CD14-positive monocyte (primary cell): ENCODE data around the gene TBPL2. TPM values are rescaled to one million over a fixed set of nuclear protein-coding genes. Genes with fewer than 3 reads are reported as not detected.

Experiments
- DNase-seq, 3 donors: peaks; one replicate each; pipeline ENCODE4 v3.0.0-alpha.2; 2011 to 2022
- H2AFZ ChIP-seq: 2 replicates; pipeline ENCODE4 v1.6.0; 2012; ENCODE audit warnings: mild to moderate bottlenecking, low read depth, low read length, inconsistent platforms; ENCODE audit not compliant: insufficient read depth, poor library complexity, severe bottlenecking
- H3K27ac ChIP-seq, 2 donors: 1 replicate in 1 of 2; 2 replicates in 1 of 2; pipeline ENCODE4 v1.5.1; 2012 to 2013; ENCODE audit warnings: low read length in 2 of 2, control low read depth in 1 of 2, inconsistent platforms in 1 of 2, low read depth in 1 of 2, mild to moderate bottlenecking in 1 of 2
- H3K27me3 ChIP-seq, 2 donors: one replicate each; pipeline versions ENCODE4 v1.6.0 to v1.6.1; 2011 to 2013; ENCODE audit warnings: low read length in 2 of 2; ENCODE audit not compliant: control insufficient read depth in 2 of 2, insufficient read depth in 2 of 2
- H3K36me3 ChIP-seq, 2 donors: replicated peaks in 1 of 2; 1 replicate in 1 of 2; 2 replicates in 1 of 2; pipeline versions ENCODE4 v1.5.1 to v1.6.1; 2012 to 2013; ENCODE audit warnings: low read length in 2 of 2, control low read depth in 1 of 2, inconsistent platforms in 1 of 2, mild to moderate bottlenecking in 1 of 2; ENCODE audit not compliant: insufficient read depth in 2 of 2, control insufficient read depth in 1 of 2
- H3K4me1 ChIP-seq, 2 donors: 1 replicate in 1 of 2; 2 replicates in 1 of 2; pipeline versions ENCODE4 v1.5.1 to v1.6.1; 2012 to 2013; ENCODE audit warnings: low read length in 2 of 2, control low read depth in 1 of 2, inconsistent platforms in 1 of 2, mild to moderate bottlenecking in 1 of 2, moderate library complexity in 1 of 2; ENCODE audit not compliant: insufficient read depth in 2 of 2, control insufficient read depth in 1 of 2
- H3K4me2 ChIP-seq: replicated peaks from 2 replicates; pipeline ENCODE3; 2012; ENCODE audit warnings: low read length, moderate library complexity, mild to moderate bottlenecking; ENCODE audit not compliant: poor library complexity, severe bottlenecking; ENCODE audit errors: extremely low read depth
- H3K4me3 ChIP-seq, 3 experiments: fragments of 200-600 bp in 1 of 3; sonication (generic) in 1 of 3; replicated peaks in 1 of 3; 1 replicate in 2 of 3; 2 replicates in 1 of 3; pipeline ENCODE4 v1.5.1; 2011 to 2013; ENCODE audit warnings: low read length in 3 of 3, mild to moderate bottlenecking in 3 of 3, control low read depth in 2 of 3, low read depth in 2 of 3, inconsistent platforms in 1 of 3, moderate library complexity in 1 of 3
- H3K79me2 ChIP-seq: 2 replicates; pipeline ENCODE4 v1.6.0; 2012; ENCODE audit warnings: mild to moderate bottlenecking, control low read depth, inconsistent platforms, low read length, moderate library complexity; ENCODE audit not compliant: insufficient read depth
- H3K9ac ChIP-seq: 2 replicates; pipeline ENCODE4 v1.6.0; 2017; ENCODE audit warnings: low read length, mild to moderate bottlenecking; ENCODE audit not compliant: insufficient read depth, poor library complexity, severe bottlenecking
- H3K9me3 ChIP-seq, 2 donors: replicated peaks in 1 of 2; 1 replicate in 1 of 2; 2 replicates in 1 of 2; pipeline versions ENCODE4 v1.5.1 to v1.6.1; 2012 to 2013; ENCODE audit warnings: low read length in 2 of 2, control low read depth in 1 of 2; ENCODE audit not compliant: control insufficient read depth in 1 of 2, insufficient read depth in 1 of 2
- H4K20me1 ChIP-seq: 2 replicates; pipeline ENCODE4 v1.6.0; 2012; ENCODE audit warnings: mild to moderate bottlenecking, low read length, control low read depth, moderate library complexity; ENCODE audit not compliant: insufficient read depth
- H3K27ac Mint-ChIP-seq, 7 donors: one replicate each; pipeline ENCODE4 v1.8.0; 2020; ENCODE audit warnings: mild to moderate bottlenecking in 7 of 7, mixed read lengths in 7 of 7, moderate library complexity in 6 of 7, inconsistent platforms in 2 of 7
- H3K27me3 Mint-ChIP-seq, 3 donors: one replicate each; pipeline ENCODE4 v1.8.0; 2021 to 2022; ENCODE audit warnings: low read depth in 3 of 3, mild to moderate bottlenecking in 3 of 3, mixed read lengths in 3 of 3, moderate library complexity in 3 of 3, inconsistent platforms in 1 of 3
- H3K36me3 Mint-ChIP-seq, 2 donors: one replicate each; pipeline ENCODE4 v1.8.0; 2020; ENCODE audit warnings: mixed read lengths in 2 of 2, inconsistent platforms in 1 of 2, mild to moderate bottlenecking in 1 of 2
- H3K4me1 Mint-ChIP-seq: one replicate; pipeline ENCODE4 v1.8.0; 2020; ENCODE audit warnings: mild to moderate bottlenecking, mixed read lengths
- H3K4me3 Mint-ChIP-seq, 2 donors: one replicate each; pipeline ENCODE4 v1.8.0; 2020; ENCODE audit warnings: mild to moderate bottlenecking in 2 of 2, mixed read lengths in 2 of 2, moderate library complexity in 1 of 2
- H3K9me3 Mint-ChIP-seq, 7 donors: one replicate each; pipeline ENCODE4 v1.8.0; 2020 to 2022; ENCODE audit warnings: mixed read lengths in 7 of 7, mild to moderate bottlenecking in 6 of 7, moderate library complexity in 6 of 7, inconsistent platforms in 2 of 7
- WGBS: methylation state at CpG from one replicate; pipeline ENCODE4 v1.1.5; 2013; ENCODE audit warnings: missing lambda C conversion rate; ENCODE audit not compliant: insufficient coverage; 5-methylcytosine and 5-hydroxymethylcytosine counted together
- intact Hi-C, 2 donors: fragments of 100-400 bp; cut with micrococcal nuclease; formaldehyde crosslinking; loops; one replicate each; pipeline versions ENCODE4 v1.15.0 to v1.15.1; 2023
- polyA plus RNA-seq, 3 donors: library from polyadenylated mRNA; depleted of rRNA in 1 of 3; unstranded in 2 of 3; stranded (reverse) in 1 of 3; fragments of 300-500 nt in 2 of 3; fragments of >200 nt in 1 of 3; fragmentation: Illumina TruSeq in 2 of 3; gene quantifications; 1 replicate in 2 of 3; 2 replicates in 1 of 3; pipeline ENCODE4 v1.2.3, GENCODE V29; 2012 to 2021
- TF ChIP-seq, protein P1 (sequence below): fragments of 200-600 bp; IDR thresholded peaks from one replicate; pipeline ENCODE4 v1.8.0; 2022; ENCODE audit warnings: antibody characterized with exemption, mild to moderate bottlenecking

The TBPL2 gene
- polyA plus RNA-seq, 3 donors, result not detected

DNA sequence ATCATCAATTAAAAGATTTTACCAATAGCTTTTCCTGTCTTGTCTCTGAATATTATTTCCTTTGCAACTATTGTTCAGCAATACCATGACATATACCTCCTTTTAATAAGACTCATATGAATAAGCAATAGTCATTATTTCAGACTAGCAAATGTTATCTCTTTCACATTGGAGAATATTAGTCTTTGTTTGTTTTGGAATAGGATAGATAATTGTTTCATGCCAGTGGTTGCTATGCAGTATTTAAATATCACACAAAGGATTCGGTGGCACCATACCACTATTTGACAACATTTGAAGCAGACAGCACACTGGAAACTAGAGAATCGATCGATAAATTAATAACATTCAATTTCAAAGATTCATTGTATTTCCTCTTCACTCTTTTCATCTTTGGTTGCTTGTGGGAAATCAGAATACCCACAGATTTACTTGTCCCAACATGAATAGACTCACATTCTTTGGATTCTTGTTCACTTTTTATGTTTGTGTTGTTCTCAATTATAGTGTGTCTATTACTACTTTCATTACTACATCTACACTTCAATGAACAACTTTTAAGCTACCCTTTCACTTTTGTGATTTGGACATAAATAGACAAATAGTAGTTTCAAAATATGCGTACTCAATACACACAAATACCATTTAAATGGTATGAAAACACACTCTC is 42.7 kb upstream of the TBPL2 start:
- no peaks in the 10 kb centered on the region for H3K27me3 ChIP-seq
- H3K36me3 ChIP-seq, result no peaks in the 10 kb centered on the region
- H3K4me2 ChIP-seq, result no peak overlapping the region
- no peak overlapping the region for H3K4me3 Mint-ChIP-seq
- H3K9me3 ChIP-seq, result no peaks in the 10 kb centered on the region
- H3K27ac Mint-ChIP-seq, result no peak overlapping the region
- no peaks in the 10 kb centered on the region for H3K4me1 Mint-ChIP-seq
- TF ChIP-seq, protein P1, sequence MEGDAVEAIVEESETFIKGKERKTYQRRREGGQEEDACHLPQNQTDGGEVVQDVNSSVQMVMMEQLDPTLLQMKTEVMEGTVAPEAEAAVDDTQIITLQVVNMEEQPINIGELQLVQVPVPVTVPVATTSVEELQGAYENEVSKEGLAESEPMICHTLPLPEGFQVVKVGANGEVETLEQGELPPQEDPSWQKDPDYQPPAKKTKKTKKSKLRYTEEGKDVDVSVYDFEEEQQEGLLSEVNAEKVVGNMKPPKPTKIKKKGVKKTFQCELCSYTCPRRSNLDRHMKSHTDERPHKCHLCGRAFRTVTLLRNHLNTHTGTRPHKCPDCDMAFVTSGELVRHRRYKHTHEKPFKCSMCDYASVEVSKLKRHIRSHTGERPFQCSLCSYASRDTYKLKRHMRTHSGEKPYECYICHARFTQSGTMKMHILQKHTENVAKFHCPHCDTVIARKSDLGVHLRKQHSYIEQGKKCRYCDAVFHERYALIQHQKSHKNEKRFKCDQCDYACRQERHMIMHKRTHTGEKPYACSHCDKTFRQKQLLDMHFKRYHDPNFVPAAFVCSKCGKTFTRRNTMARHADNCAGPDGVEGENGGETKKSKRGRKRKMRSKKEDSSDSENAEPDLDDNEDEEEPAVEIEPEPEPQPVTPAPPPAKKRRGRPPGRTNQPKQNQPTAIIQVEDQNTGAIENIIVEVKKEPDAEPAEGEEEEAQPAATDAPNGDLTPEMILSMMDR, result no peak
- WGBS, result no CpG with 5 or more reads among the region's 4 CpGs
- H3K9me3 Mint-ChIP-seq, result peaks cover 0 to 2% (median 0%) of the 10 kb centered on the region in 7 donors
- no peaks in the 10 kb centered on the region for H3K36me3 Mint-ChIP-seq
- no peak overlapping the region for H3K4me3 ChIP-seq
- intact Hi-C loops, result no loop called here
- H3K9ac ChIP-seq, result no peak overlapping the region
- H2AFZ ChIP-seq, result no peak overlapping the region
- no peaks in the 10 kb centered on the region for H3K79me2 ChIP-seq
- H4K20me1 ChIP-seq, result no peaks in the 10 kb centered on the region
- peaks cover 0 to 2% (median 0%) of the 10 kb centered on the region in 3 donors for H3K27me3 Mint-ChIP-seq
- H3K27ac ChIP-seq, result no peak overlapping the region
- H3K4me1 ChIP-seq, result no peaks in the 10 kb centered on the region
- no peak for DNase-seq

DNA sequence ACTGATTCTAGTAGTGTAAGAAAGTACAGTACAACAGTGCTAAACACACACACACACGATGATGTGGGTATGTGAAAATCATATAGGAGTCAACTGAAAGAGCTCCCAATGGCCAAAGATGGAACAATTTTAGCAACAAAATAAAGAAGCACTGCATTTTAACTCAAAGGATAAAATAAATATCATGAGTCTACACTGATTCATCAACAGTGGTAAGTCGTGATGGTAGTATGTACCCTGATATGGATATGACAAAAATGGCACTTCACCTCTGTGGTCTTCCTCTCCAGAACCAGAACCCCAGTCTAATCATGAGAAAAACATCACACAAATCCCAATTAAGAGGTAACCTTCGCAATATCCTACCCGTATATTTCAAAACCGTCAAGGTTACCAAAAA is 41.4 kb upstream of the TBPL2 start:
- H3K4me3 ChIP-seq, result no peak overlapping the region
- no peak overlapping the region for H2AFZ ChIP-seq
- no peak overlapping the region for H3K27ac ChIP-seq
- H3K4me3 Mint-ChIP-seq, result no peak overlapping the region
- H3K9ac ChIP-seq, result no peak overlapping the region
- H3K4me1 ChIP-seq, result no peaks in the 10 kb centered on the region
- no peaks in the 10 kb centered on the region for H3K4me1 Mint-ChIP-seq
- H3K27me3 ChIP-seq, result no peaks in the 10 kb centered on the region
- H3K27ac Mint-ChIP-seq, result no peak overlapping the region
- H3K36me3 ChIP-seq, result no peaks in the 10 kb centered on the region
- no peaks in the 10 kb centered on the region for H3K9me3 ChIP-seq
- peaks cover 0 to 2% (median 0%) of the 10 kb centered on the region in 7 donors for H3K9me3 Mint-ChIP-seq
- H3K27me3 Mint-ChIP-seq, result peaks cover 0 to 2% (median 0%) of the 10 kb centered on the region in 3 donors
- intact Hi-C loops, result no loop called here
- TF ChIP-seq, protein P1, result no peak
- DNase-seq, result no peak
- H4K20me1 ChIP-seq, result no peaks in the 10 kb centered on the region
- 100% methylated on average over 1 of the region's 5 CpGs for WGBS
- H3K4me2 ChIP-seq, result no peak overlapping the region
- no peaks in the 10 kb centered on the region for H3K79me2 ChIP-seq
- H3K36me3 Mint-ChIP-seq, result no peaks in the 10 kb centered on the region
